NK-92 (cell line): ENCODE measurements around the gene GABARAP.

Experiments used
- DNase-seq: peaks from one replicate; lab custom pipeline; 2025; ENCODE audit not compliant: unreplicated experiment; lab: John Stamatoyannopoulos, UW

GABARAP gene

DNA sequence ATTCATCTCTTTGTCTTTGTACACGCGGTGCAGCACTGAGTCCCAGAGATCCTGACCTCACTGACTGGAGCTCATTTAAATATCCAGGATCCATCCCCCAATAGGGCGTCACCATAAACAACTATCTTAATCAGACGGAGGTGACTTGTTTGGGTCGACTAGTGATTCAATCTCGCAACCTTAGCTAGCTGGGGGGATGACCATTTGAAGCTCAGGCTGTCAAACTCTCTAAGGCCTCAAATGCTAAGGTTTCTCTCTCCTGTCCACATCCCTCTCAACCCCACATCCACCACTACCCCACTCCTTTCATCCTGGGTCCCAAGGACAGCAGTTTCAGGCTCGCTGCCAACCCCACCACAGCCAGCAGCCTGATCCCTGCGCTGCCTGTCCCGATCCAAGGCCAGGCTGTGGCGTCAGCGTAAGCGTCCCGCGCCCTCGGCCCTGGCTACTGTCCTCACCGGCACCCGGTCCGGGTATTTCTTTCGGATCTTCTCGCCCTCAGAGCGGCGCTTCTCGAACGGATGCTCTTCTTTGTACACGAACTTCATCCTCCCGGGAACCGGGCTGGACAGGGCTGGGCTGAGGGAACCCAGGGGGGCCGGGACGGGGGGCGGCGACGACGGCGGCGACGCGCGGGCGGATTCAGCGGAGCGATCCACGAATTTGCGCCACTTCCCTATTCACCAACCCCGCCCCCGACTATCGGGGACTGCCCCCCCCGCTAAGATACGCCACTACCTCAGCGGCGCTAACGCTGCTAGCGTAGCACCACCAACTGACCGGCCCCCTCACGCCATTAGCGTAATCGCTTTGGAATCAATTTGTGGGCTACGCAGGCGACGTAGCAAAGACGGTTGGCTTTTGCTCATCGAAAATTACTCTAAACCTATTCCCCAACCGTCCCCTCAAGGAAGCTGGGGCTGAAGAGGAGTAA lies at the start of gene GABARAP:
GABARAP (minus strand) TSS at position 667 of the 934 bp plus-strand sequence; CDS start at position 548, 119 bp downstream.
- peak; percentile 16 for DNase-seq

DNA sequence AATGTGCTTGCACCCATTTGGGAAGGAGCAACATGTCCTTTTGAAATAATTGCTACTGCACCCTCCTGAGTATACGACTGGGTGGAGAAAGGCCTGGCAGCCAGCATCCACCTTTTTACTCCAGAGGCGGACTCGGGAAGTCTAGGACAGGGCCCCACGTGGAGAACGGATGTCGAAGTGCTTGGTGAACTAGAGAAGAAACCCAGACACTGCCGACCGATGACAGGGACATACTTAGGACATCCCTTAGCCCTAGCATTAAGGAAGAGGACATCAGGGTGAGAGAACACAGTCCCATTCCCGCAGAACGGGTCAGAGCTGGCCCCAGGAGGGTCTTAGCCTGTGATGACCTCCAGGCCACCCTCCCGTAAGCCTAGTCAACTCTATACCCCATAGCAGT lies 48.4 kb upstream of the GABARAP start:
- no peak for DNase-seq

GRCh38 chr17:7290166-7290565 lies 47.9 kb upstream of the GABARAP start:
- no peak for DNase-seq

- DNase-seq = no peak
Measured at GRCh38 chr17:7289256-7290032, 47.2 kb upstream of the GABARAP start.

GRCh38 chr17:7285679-7286078 lies 43.4 kb upstream of the GABARAP start:
- no peak for DNase-seq

GRCh38 chr17:7284911-7285310 lies 42.7 kb upstream of the GABARAP start:
- no peak for DNase-seq

DNA sequence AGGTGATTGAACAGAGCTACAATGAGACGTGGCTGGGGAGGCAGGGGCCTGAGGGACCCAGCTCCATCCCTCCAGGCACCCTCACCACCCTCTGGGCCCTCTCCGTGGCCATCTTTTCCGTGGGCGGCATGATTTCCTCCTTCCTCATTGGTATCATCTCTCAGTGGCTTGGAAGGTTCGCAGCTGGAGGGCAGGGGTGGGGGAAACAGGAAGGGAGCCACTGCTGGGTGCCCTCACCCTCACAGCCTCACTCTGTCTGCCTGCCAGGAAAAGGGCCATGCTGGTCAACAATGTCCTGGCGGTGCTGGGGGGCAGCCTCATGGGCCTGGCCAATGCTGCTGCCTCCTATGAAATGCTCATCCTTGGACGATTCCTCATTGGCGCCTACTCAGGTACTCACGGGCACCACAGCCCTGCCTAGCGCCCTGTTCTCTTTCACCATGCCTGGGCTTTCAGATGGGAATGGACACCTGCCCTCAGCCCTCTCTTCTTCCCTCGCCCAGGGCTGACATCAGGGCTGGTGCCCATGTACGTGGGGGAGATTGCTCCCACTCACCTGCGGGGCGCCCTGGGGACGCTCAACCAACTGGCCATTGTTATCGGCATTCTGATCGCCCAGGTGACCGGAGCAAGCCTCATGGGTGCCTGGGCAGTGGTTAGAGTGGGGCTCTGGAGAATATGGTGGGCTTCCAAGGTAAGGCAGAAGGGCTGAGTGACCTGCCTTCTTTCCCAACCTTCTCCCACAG lies 41.4 kb upstream of the GABARAP start:
- no peak for DNase-seq

- no peak for DNase-seq
Measured at GRCh38 chr17:7282752-7283321, 40.6 kb upstream of the GABARAP start.

GRCh38 chr17:7281953-7282751 lies 39.9 kb upstream of the GABARAP start:
- DNase-seq = no peak

- DNase-seq = no peak
Measured at GRCh38 chr17:7281074-7281952, 39.1 kb upstream of the GABARAP start, which contains the start of gene SLC2A4. SLC2A4 (plus strand) TSS chr17:7281718; CDS start chr17:7281935, 217 bp downstream.

- no peak for DNase-seq
Measured at GRCh38 chr17:7280519-7281073, 38.3 kb upstream of the GABARAP start.

- no peak for DNase-seq
Measured at GRCh38 chr17:7279448-7279847, 37.2 kb upstream of the GABARAP start.

GRCh38 chr17:7266784-7267183 lies 24.5 kb upstream of the GABARAP start:
- DNase-seq = no peak

DNA sequence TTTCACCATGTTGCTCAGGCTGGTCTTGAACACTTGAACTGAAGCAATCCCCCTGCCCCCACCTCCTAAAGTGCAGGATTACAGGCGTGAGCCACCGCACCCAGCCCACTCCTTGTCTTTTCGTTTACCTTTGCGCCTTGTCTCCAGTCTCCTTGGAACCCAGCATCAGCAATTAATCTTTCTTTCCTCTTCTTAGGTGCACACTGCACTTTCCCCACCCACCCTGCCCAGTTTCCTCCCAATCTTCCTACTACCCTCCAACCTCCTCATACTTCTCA lies 21.5 kb upstream of the GABARAP start:
- DNase-seq = no peak

GRCh38 chr17:7262935-7263800 lies 20.9 kb upstream of the GABARAP start:
- no peak for DNase-seq

DNA sequence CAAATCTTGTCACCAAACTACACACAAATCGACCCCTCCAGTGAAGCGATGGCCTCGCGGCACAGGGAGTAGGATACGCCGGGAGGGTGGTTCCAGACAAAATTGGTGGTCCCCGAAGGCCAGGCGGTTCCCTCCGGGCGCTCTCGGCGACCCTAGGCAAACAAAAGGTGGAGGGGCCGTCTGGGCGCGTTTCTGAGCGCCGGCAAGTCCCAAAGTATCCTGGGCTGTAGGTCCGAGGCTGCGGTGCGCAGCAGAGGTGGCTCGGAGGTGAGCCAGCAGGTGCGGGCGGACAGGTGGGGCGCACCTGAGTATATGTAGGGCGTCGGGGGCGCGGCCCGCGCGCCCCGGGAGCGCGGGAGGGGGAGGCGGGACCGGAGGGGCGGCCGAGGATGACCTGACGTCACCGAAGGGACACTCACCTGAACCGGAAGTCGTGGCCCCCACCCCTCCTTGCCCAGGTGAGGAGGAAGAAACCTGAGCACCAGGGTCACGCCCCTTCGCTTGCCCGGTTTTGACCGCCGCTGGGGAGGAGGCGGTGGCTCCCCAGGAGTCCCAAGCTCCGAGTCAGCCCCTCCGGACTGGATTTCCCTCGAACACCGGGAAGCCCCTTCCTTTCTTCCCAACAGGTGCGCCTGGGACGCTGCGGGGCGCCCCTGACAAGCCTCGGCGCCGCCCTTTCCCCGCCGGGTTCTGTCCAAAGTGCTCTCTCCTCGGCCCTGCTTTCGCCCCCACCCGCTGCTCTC lies 20.1 kb upstream of the GABARAP start, which contains the start of gene CLDN7:
CLDN7 (minus strand) TSS at position 287 of the 743 bp plus-strand sequence. CDS start 435 bp downstream, outside the sequence.
- DNase-seq = no peak
